HG02678 (cell line): ENCODE data around the gene DNAJB6.
A peak's percentile ranks its signal among the peaks of the same experiment; 100 is the strongest.
"Not testable (repeated sequence)": the region's sequence is repeated elsewhere in the genome, so short reads cannot be mapped to it uniquely, and the experiment has no call there.

ENCODE experiments used
- ATAC-seq: cut with Tn5 transposase; IDR thresholded peaks from one replicate; pipeline ENCODE4 v1.9.1; 2021; ENCODE audit warnings: mild to moderate bottlenecking, moderate library complexity; ENCODE audit not compliant: unreplicated experiment

The DNAJB6 gene

DNA sequence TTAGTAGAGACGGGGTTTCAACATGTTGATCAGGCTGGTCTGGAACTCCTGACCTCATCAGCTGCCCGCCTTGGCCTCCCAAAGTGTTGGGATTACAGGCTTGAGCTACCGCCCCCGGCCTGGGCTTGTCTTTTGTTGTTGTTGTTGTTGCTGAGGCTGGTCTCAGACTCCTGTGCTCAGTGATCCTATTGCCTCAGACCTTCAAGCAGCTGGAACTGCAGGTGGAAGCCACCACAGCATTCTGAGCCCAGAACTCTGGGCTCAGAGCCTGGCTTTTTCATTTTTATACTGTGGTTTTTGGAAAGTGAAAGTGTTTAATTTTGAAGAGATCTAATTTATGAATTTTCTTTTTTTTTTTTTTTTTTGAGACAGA lies 16.2 kb upstream of the DNAJB6 start:
- no peak for ATAC-seq

DNA sequence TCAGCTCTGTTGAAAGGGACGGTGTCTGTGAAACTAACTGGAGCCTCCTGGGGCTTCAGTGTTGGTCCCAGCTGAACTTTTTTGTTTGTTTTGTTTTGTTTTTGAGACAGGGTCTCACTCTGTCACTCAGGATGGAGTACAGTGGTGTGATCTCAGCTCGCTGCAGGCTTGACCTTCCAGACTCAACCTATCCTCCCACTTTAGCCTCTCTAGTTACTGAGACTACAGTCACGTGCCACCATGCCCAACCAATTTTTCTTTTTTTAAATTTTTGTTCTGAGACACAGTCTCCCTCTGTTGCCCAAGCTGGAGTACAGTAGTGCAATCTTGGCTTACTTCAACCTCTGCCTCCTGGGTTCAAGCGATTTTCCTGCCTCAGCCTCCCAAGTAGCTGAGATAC lies 13.4 kb upstream of the DNAJB6 start:
- ATAC-seq, result no peak

DNA sequence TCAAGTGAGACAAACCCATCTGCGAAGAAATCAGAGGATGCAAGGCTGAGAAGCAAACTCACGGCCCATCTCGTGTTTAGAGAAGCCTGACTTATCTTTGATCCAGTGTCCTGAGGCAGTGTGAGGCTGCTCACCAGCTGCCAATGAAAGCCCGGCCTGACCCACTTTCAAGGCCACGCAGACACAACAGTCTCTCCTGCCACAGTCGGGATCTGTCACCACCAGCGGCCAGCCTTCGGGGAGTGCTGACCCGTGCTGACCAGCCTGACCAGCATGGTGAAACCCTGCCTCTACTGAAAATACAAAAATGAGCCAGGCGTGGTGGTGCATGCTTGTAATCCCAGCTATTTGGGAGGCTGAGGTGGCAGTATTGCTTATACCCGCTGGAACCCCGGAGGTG lies 7.4 kb upstream of the DNAJB6 start:
- ATAC-seq, result no peak

DNA sequence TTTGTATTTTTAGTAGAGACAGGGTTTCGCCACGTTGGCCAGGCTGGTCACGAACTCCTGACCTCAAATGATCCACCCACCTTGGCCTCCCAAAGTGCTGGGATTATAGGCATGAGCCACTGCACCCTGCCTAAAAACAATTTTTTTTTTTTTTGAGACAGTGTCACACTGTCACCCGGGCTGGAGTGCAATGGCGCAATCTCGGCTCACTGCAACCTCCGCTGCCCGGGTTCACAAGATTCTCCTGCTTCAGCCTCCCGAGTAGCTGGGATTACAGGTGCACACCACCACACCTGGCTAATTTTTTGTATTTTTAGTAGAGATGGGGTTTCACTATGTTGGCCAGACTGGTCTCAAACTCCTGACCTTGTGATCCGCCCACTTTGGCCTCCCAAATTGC lies 6.2 kb upstream of the DNAJB6 start:
- ATAC-seq, result not testable (repeated sequence)

DNA sequence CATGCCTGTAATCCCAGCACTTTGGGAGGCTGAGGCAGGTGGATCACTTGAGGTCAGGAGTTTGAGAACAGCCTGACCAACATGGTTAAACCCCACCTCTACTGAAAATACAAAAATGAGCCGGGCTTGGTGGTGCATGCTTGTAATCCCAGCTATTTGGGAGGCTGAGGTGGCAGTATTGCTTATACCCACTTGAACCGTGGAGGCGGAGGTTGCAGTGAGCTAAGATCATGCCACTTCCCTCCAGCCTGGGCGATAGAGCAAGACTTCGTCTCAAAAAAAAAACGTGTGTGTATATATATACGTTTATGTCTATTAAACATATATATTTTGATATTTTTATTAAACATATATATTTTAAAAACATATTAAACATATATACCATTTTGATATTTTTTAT lies 5.8 kb upstream of the DNAJB6 start:
- not testable (repeated sequence) for ATAC-seq

DNA sequence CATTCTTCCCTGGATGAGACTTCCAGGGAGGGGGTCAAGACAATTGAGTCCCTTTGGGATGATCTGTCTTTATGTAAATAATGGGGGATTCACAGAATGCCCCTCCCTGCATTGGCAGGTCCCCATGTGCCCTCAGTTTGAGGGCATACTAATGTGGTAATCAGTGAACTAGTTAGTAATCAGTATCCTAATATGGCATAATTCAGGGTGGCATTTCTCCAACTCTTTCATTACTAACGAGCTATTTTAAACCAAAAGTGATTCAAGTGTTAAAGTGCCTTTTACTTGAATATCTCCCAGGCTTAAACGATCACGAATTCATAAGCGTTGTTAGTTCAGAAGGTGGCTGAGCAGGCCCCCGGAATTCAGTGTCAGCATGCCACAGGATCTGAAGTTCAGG lies 1.6 kb upstream of the DNAJB6 start:
- no peak for ATAC-seq

DNA sequence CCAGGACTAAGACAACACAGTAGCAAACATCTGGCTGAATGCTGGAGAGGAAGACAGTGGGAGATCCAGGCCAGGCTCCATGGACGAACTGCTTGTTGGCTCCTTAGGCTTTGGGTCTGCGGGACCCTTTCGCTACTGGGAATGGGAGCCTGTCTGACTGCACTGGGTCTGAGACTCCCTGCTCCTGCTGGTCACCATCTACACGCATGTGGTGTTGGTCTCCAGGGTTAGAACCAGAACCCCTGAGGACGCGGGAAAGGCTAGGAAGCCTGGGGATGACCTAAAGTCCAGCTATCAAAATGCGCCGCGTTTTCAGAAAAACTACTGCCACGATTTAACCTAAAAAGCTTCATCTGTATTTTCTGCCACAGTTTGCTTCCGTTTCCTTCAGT lies 817 bp upstream of the DNAJB6 start:
- no peak for ATAC-seq

DNA sequence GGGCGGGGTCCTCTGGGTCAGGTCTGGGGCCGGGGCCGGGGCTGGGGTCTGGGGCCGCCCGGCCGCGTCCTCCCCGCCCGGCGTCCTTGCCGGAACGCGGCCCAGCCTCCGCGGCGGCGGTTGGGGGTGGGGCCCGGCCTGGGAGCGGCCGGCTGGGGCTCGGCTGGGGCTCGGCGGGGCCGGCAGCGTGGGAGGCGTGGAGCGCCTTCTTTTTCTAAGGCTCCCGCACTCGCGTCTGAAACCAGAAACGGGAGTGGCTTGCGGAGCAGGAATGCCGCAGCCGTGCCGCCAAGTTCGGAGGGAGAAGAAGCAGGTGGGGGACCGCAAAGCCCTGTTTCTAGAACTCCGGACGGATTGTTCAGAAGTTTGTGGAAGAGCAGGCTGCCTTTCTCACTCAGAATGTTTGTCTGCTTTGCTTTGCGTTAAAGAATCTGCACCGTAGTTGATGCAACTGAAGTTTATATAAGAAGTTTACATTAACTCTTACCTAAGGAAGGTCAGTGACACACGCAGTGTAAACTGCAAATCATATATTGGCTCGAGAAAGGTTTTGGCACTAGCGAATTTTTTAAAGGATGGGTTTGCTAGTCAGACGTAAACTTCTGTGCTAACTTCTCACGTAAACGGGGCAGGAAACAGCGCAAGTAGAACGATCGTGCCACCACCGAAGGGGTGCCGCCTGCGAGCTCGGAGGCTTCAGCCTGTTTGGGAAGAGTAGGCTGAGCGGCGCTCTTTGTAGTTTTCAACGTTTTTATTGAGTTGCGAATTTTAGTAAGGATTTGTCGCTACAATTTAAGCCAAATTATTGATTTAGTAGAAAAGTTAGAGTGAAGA lies 729 bp downstream of the DNAJB6 start:
- ATAC-seq, result peak; percentile 49

DNA sequence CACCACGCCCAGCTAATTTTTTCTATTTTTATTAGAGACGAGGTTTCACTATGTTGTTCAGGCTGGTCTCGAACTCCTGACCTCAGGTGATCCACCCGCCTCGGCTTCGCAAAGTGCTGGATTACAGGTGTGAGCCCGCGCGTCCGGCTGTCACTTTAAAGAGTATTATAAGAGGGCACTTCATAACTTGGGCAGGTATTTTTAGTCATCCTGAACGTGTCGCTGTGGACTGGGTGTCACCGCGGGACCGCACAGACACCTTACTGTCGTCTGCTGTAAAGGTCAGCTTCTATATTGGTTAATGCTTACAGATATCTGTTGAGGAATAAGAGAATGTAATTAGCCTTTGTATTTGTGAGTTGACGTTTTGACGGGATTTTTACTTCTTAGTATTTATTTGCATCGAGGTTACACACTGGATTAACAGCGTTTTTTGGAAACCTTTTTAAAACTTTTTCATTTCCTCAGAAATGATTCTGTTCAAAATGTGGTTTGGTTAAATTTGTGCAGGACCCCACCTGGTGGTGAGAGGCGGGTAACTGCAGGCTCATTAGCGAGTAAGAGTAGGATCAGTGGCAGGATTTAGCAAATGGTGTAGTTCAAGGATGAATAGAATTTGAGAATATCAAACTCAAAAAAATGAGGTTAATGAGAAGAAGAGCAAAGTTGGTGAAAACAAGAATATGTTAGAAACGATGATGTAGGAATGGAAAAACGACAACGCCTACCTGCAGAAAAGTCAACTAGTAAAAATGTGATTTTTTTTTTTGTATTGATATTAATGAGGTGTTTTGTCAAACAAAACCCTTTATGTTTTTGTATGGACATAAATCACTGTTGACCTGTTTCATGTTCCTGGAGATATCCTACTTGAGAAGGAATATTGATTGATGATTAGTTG lies 3.2 kb downstream of the DNAJB6 start:
- no peak for ATAC-seq

DNA sequence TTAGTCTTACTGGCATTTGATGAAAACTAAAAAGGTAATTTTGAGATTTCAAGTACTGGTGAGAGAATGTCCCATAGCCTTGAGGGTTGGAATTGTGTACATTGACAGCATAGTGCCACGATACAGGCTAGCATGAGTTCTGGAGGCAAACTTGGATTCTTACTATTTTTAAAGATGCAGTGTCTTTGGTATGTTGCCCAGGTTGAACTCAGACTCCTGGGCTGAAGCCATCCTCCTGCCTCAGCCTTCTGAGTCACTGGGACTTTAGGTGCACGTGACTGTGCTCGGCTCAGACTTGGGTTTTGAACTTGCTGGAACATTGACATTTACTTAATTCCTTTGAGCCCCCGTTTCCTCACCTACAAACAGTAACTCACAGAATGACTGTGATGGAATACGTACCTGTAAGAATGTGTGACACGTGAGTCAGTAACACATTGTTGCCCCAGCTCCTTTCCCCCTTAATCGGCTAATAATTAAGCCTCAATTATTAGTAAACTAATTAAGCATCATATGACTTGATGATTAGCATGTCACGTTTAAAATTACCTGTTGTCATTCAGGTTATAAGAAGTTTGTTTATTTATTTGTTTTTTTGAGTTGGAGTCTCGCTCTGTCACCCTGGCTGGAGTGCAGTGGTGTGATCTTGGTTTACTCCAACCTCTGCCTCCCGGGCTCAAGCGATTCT lies 10.6 kb downstream of the DNAJB6 start:
- ATAC-seq, result no peak

DNA sequence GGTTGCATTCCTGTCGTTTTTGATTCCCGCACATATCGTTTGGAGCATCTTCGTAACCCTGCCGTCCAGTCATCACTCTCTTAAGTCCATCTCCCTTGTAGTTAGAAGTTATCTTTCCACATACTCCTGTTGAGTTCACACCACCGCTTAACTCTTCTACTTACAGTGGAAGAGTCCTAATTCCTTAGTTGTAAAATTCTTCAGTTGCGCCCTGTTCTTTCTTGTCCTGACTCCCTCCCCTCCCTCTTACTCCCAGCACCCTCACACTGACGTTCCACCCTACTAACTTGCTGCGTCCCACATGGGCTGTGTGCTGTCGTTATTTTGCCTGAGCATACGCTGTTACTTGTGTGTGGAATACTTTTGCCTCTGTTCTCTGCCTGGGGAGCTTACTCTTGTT lies 11.7 kb downstream of the DNAJB6 start:
- no peak for ATAC-seq

DNA sequence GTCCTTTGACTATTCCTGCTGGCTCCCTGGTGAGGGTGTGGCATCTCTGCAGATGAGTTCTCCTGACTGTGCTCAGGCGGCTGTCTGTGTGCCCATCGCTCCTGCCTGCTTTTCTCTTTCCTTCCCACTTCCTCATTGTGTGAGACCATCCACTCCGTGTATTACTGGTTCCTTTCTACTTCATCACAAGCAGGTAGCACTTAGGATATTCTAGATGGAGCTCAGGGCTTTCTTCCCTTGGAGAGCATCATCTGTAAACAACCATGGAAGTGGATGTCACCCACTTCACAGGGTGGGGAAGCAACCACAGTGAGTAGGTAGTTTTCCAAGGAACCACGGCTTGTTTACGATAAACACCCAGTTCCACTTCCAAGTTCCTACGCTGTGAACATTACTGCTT lies 15.7 kb downstream of the DNAJB6 start:
- ATAC-seq, result no peak

DNA sequence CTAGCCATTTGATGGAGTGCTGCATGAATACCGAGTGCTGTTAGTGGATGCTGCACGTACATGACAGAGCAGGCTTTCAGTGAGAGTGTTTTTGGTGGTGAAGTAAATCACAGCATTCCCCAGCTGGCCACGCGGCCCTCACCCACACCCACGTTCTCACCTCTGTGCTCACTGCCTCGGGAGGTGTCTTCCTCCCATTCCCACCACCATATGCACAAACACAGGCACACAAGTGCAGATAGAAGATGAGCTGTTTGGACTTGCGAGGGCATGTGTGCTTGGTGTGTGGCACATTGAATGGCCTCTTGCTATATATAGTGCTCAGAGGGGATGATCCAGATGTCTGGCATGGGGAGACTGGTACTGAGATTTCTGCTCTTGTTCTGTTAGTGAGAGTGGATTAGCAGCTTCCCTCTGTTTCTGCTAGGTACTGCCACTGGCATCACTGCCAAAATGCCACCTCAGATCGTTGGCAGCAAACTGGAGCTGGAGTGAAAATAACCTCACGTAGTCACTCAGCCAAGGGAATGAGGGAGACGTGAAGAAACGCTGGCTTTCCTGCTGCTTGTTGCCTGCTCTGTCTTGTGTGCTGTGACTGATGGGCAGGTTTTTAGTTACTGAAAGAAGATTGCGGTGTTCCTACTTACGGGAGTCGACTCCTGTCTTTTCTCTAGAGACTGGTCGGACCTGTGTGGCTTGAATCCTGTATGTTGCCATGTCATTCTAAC lies 19.1 kb downstream of the DNAJB6 start:
- ATAC-seq, result no peak

DNA sequence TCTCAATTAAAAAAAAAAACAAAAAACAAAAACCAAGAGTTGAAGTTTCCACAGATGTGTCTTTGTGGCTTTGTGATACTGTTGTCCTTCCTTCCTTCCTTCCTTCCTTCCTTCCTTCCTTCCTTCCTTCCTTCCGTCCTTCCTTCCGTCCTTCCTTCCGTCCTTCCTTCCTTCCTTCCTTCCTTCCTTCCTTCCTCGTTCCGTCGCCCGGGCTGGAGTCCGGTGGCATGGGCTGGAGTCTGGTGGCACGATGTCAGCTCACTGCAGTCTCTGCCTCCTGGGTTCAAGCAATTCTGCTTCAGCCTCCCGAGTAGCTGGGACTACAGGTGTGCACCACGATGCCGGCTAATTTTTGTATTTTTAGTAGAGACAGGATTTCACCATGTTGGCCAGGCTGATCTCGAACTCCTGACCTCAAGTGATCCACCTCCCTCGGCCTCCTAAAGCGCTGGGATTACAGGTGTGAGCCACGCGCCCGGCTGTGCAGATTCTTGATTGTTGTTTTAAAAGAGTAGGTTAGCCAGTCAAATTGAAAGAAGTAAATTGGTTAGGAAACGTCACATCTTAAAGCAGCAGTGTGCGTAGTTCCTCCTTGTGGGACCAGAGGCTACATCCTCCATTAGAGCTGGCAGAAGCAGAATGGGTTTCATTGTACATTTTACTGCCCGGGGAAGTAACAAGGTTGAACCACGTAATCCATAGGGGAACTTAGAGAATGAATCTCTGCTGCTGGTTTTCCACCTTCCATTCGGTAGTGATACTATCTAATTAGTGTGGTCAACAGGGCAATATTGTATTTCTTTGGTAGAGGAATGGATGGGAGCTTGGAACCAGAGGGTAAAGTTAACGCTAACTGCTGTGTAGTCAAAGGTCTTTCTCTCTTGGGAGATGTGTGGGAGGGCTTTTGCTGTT lies 20.6 kb downstream of the DNAJB6 start:
- peak; percentile 65 for ATAC-seq

DNA sequence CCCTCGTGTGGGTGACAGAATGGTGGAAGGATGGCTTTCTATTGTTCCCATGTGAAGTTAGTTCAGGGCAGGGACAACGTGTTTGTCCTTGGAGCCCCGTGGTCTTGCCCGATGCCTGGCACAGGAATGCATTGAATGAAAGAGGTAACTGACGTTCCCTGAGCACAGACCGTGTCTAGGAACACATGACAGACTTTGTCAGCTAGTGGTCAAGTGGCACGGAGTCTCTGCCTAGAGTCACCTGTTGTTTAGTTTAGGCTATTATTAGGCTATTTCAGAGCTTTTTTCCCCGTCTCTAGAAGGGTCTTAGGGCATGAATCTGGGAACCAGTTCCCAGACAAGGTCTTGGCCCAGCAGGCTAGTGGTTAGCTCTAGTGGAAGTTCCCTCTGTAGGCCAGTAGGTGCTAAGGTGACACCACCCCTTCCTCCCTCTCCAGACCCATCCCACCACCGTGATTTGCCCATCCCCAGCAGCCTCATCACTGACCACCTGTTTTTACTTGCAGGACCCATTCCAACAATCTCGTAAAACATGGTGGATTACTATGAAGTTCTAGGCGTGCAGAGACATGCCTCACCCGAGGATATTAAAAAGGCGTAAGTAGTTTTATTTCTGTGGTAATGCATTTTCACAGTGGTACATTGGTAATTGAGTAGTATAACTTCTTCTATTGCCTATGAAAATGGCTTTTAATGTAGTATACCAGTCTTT lies 21.4 kb downstream of the DNAJB6 start:
- no peak for ATAC-seq

DNA sequence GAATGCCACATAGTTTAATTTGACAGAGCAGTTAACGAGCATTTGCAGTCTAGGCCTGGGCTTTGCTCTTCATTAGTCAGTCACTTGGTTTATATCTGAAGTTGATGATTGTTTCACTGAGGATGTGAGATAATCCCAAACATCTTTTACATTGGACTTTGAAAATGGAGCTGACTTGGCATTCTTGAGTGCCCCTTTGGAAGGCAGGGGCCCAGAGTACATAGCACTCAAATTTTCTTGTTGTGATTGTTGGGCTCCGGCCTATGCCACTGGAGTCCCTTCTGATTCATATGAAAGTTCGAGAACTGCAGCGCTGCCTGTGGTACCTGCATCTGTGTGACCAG lies 21.9 kb downstream of the DNAJB6 start:
- no peak for ATAC-seq

DNA sequence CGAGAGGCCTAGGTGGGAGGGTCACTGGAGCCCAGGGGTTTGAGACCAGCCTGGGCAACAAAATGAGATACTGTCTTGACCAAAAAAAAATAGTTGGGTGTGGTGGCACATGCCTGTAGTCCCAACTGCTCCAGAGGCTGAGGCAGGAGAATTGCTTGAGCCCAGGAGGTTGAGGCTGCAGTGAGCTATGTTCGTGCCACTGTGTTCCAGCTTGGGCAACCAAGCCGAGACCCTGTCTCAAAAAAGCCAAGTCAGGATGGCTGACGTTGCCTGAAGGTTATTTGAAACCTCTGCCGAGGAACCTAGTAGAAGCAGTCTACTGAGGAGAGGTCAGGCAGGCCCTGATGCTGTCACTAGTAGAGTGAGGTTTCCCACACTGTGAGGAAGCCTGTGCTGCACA lies 22.8 kb downstream of the DNAJB6 start:
- no peak for ATAC-seq

DNA sequence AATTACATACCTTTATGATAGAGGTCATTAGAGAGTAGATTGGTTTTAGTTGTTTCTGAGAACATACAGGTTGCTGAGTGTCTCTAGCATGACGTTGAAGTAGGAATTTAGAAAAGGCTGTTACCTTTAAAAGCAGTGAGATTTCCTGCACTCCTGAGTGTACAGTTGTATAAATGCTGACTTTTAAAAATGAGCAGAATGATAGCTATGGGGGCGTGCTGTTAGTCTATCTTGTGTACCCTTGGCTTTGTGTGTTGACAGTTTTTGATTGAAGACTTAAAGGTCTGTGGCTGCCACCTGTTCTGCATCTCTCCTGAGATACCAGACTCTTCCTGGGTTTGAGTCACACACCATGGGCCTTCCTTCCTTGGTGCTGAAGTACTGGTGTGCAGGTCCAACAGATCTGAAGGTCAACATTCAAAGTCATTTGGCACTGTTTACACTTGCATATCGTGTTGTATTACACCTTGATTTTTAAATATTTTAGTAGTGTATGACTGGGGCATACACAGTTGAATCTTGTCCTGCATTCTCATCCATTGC lies 23.8 kb downstream of the DNAJB6 start:
- ATAC-seq, result no peak

DNA sequence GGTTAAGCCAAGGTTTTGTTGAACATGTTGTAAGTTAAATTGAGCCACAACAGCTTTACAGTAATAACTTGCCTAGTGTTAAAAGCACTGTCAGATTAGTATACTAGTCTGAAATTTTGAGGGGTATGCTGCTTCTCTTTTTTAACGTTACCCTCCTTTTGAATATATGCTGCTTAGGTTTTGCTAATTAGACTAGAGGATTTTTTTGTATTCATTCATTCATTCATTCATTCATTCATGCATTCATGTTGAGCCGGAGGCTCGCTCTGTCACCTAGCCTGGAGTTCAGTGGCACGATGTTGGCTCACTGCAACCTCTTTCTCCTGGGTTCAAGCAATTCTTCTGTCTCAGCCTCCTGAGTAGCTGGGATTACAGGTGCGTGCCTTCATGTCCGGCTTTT lies 24.7 kb downstream of the DNAJB6 start:
- no peak for ATAC-seq
